ENCODE data around the gene RGS14. TPM values are rescaled to one million over a fixed set of nuclear protein-coding genes. Genes with fewer than 3 reads are reported as not detected.

RGS14 gene
- total RNA-seq, 4 donors from 2014 or later: 10.2 to 29.6 (median 16.4) TPM

DNA sequence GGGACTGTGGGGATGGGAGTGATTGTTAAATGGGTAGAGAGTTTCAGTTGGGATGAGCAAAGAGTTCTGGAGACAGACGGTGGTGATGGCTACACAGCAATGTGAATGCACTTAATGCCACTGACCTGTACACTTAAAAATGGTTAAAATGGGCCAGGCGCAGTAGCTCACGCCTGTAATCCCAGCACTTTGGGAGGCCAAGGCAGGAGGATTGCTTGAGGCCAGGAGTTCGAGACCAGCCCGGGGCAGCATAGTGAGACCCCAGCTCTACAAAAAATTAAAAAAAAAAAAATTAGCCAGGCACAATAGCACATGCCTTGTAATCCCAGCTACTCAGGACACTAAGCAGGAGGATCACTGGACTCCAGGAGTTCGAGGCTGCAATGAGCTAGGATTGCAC lies 13.9 kb upstream of the RGS14 start:
- WGBS, 2 donors: 97 to 98% methylated on average over 6 of the region's 6 CpGs
- Histone ChIP-seq H3K9me3 (no peaks in the 10 kb centered on the region), H3K4me3 (no peak overlapping the region), H3K36me3 (peaks cover 0 to 64% (median 0%) of the 10 kb centered on the region in 3 donors), H3K4me1 (peaks cover 0 to 29% (median 0%) of the 10 kb centered on the region in 4 donors), H3K27ac (no peak overlapping the region), H3K27me3 (no peaks in the 10 kb centered on the region)
- no peak for TF ChIP-seq POLR2A (IDR thresholded peaks at IDR 0.05)
- TF ChIP-seq, protein P1, sequence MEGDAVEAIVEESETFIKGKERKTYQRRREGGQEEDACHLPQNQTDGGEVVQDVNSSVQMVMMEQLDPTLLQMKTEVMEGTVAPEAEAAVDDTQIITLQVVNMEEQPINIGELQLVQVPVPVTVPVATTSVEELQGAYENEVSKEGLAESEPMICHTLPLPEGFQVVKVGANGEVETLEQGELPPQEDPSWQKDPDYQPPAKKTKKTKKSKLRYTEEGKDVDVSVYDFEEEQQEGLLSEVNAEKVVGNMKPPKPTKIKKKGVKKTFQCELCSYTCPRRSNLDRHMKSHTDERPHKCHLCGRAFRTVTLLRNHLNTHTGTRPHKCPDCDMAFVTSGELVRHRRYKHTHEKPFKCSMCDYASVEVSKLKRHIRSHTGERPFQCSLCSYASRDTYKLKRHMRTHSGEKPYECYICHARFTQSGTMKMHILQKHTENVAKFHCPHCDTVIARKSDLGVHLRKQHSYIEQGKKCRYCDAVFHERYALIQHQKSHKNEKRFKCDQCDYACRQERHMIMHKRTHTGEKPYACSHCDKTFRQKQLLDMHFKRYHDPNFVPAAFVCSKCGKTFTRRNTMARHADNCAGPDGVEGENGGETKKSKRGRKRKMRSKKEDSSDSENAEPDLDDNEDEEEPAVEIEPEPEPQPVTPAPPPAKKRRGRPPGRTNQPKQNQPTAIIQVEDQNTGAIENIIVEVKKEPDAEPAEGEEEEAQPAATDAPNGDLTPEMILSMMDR (IDR thresholded peaks at IDR 0.05): no peak
- no peak for TF ChIP-seq EP300 (IDR thresholded peaks at IDR 0.05)
- no peak for DNase-seq (ENCODE audit: low spot score in 2 of 2)

GRCh38 chr5:177344891-177345290 lies 12.8 kb upstream of the RGS14 start:
- DNase-seq (ENCODE audit: low spot score in 2 of 2): no peak

GRCh38 chr5:177346820-177347219 lies 10.9 kb upstream of the RGS14 start:
- no peaks in the 10 kb centered on the region for H3K27me3 ChIP-seq
- no peak for DNase-seq (ENCODE audit: low spot score in 2 of 2)
- 82 to 88% methylated on average over 4 of the region's 4 CpGs for WGBS, 2 donors
- TF ChIP-seq EP300 (IDR thresholded peaks at IDR 0.05) (no peak), POLR2A (IDR thresholded peaks at IDR 0.05) (no peak)
- TF ChIP-seq, protein P1 (IDR thresholded peaks at IDR 0.05): no peak
- no peak overlapping the region for H3K4me3 ChIP-seq
- no peak overlapping the region for H3K27ac ChIP-seq
- no peaks in the 10 kb centered on the region for H3K9me3 ChIP-seq
- peaks cover 0 to 53% (median 16%) of the 10 kb centered on the region in 4 donors for H3K4me1 ChIP-seq
- peaks cover 0 to 54% (median 0%) of the 10 kb centered on the region in 3 donors for H3K36me3 ChIP-seq

More at GRCh38 chr5:177344891-177345290, 12.8 kb upstream of the RGS14 start:
- Histone ChIP-seq H3K9me3 (no peaks in the 10 kb centered on the region), H3K27ac (no peak overlapping the region), H3K4me1 (peaks cover 0 to 40% (median 6%) of the 10 kb centered on the region in 4 donors), H3K27me3 (no peaks in the 10 kb centered on the region), H3K4me3 (no peak overlapping the region), H3K36me3 (peaks cover 0 to 64% (median 0%) of the 10 kb centered on the region in 3 donors)
- TF ChIP-seq, protein P1 (IDR thresholded peaks at IDR 0.05): no peak
- TF ChIP-seq POLR2A (IDR thresholded peaks at IDR 0.05) (no peak), EP300 (IDR thresholded peaks at IDR 0.05) (no peak)
- WGBS, 2 donors: 95 to 97% methylated on average over 6 of the region's 6 CpGs

GRCh38 chr5:177347699-177348098 lies 10.0 kb upstream of the RGS14 start:
- DNase-seq (ENCODE audit: low spot score in 2 of 2): no peak
- Histone ChIP-seq H3K9me3 (no peaks in the 10 kb centered on the region), H3K4me3 (no peak overlapping the region), H3K27ac (no peak overlapping the region), H3K36me3 (peaks cover 0 to 46% (median 0%) of the 10 kb centered on the region in 3 donors), H3K4me1 (peaks cover 0 to 59% (median 20%) of the 10 kb centered on the region in 4 donors), H3K27me3 (no peaks in the 10 kb centered on the region)
- WGBS, 2 donors: 83 to 85% methylated on average over 4 of the region's 4 CpGs
- TF ChIP-seq POLR2A (IDR thresholded peaks at IDR 0.05) (no peak), EP300 (IDR thresholded peaks at IDR 0.05) (no peak)
- TF ChIP-seq, protein P1 (IDR thresholded peaks at IDR 0.05): no peak

DNA sequence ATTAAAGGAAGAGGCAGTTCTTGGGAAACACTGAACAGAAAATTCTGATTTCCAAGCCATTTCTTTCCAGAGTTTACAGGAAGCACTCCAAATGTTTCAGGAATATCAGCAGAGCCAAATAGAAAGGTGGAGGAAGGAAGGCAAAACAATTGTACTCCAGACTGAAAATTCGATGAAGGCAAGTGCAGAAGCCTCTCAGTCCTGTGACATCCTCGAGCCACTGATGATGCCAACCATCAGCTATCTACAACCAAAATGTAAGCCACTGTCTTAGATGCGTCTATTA lies 8.4 kb upstream of the RGS14 start:
- Histone ChIP-seq H3K4me3 (no peak overlapping the region), H3K36me3 (peaks cover 0 to 40% (median 0%) of the 10 kb centered on the region in 3 donors), H3K4me1 (peaks cover 0 to 59% (median 20%) of the 10 kb centered on the region in 4 donors), H3K27ac (no peak overlapping the region), H3K27me3 (no peaks in the 10 kb centered on the region), H3K9me3 (no peaks in the 10 kb centered on the region)
- WGBS, 2 donors: 67 to 77% methylated on average over 3 of the region's 3 CpGs
- no peak for DNase-seq (ENCODE audit: low spot score in 2 of 2)
- TF ChIP-seq EP300 (IDR thresholded peaks at IDR 0.05): no peak
- no peak for TF ChIP-seq POLR2A (IDR thresholded peaks at IDR 0.05)
- TF ChIP-seq, protein P1 (IDR thresholded peaks at IDR 0.05): no peak

All from tibial nerve (tissue), 4 donors.